NT2/D1 (cell line): Measurements from ENCODE around the gene MAD1L1.

Experiments used
- DNase-seq: peaks from one replicate; pipeline ENCODE4 v3.0.0-alpha.2; 2011; ENCODE audit warnings: low read depth, low spot score
- H3K27me3 ChIP-seq: 2 replicates; pipeline ENCODE4 v1.6.0; 2011; ENCODE audit warnings: mild to moderate bottlenecking; ENCODE audit not compliant: insufficient read length, insufficient read depth
- H3K36me3 ChIP-seq: 2 replicates; pipeline ENCODE4 v1.6.1; 2011; ENCODE audit warnings: mild to moderate bottlenecking, low read length, mixed read lengths; ENCODE audit not compliant: insufficient read depth, insufficient read length
- H3K4me1 ChIP-seq: 2 replicates; pipeline ENCODE4 v1.5.1; 2011; ENCODE audit not compliant: insufficient read depth, insufficient read length
- H3K4me3 ChIP-seq: 2 replicates; pipeline ENCODE4 v1.5.1; 2011; ENCODE audit warnings: low read depth; ENCODE audit not compliant: insufficient read length
- H3K9ac ChIP-seq: 2 replicates; pipeline ENCODE4 v1.6.0; 2011; ENCODE audit warnings: low read depth; ENCODE audit not compliant: insufficient read length
- H3K9me3 ChIP-seq: 2 replicates; pipeline ENCODE4 v1.5.1; 2011; ENCODE audit warnings: mild to moderate bottlenecking, low read length; ENCODE audit not compliant: insufficient read depth
- SUZ12 ChIP-seq: IDR thresholded peaks from 2 replicates; pipeline ENCODE4 v1.6.1; 2011; ENCODE audit not compliant: insufficient read length, insufficient read depth; ENCODE audit errors: extremely low read depth
- YY1 ChIP-seq: IDR thresholded peaks from 2 replicates; pipeline ENCODE4 v1.6.1; 2011; ENCODE audit not compliant: insufficient read length, insufficient read depth
- ZNF274 ChIP-seq: IDR thresholded peaks from 2 replicates; pipeline ENCODE4 v1.6.1; 2011; ENCODE audit warnings: mild to moderate bottlenecking, low read depth, low read length

The MAD1L1 gene

GRCh38 chr7:1910081-1910685 lies 322.6 kb downstream of the MAD1L1 start:
- no peak overlapping the region for H3K4me3 ChIP-seq
- TF ChIP-seq ZNF274, result no peak
- TF ChIP-seq YY1, result no peak
- no peak for TF ChIP-seq SUZ12
- H3K27me3 ChIP-seq, result no peaks in the 10 kb centered on the region
- peaks cover 9% of the 10 kb centered on the region for H3K4me1 ChIP-seq
- H3K9ac ChIP-seq, result no peak overlapping the region
- H3K36me3 ChIP-seq, result peaks cover 8% of the 10 kb centered on the region
- no peak for DNase-seq
- H3K9me3 ChIP-seq, result no peaks in the 10 kb centered on the region

- H3K36me3 ChIP-seq, result peaks cover 8% of the 10 kb centered on the region
- no peak for DNase-seq
These were observed 323.3 kb downstream of the MAD1L1 start for GRCh38 chr7:1909476-1909875.

GRCh38 chr7:1908823-1909420 lies 323.8 kb downstream of the MAD1L1 start:
- Histone ChIP-seq H3K4me1 (peaks cover 3% of the 10 kb centered on the region), H3K4me3 (no peak overlapping the region), H3K9ac (no peak overlapping the region), H3K36me3 (peaks cover 5% of the 10 kb centered on the region), H3K27me3 (no peaks in the 10 kb centered on the region), H3K9me3 (no peaks in the 10 kb centered on the region)
- no peak for TF ChIP-seq YY1
- no peak for TF ChIP-seq ZNF274
- no peak for TF ChIP-seq SUZ12
- no peak for DNase-seq

More at GRCh38 chr7:1909476-1909875, 323.3 kb downstream of the MAD1L1 start:
- H3K27me3 ChIP-seq, result no peaks in the 10 kb centered on the region
- peaks cover 6% of the 10 kb centered on the region for H3K4me1 ChIP-seq
- H3K9me3 ChIP-seq, result no peaks in the 10 kb centered on the region
- no peak overlapping the region for H3K9ac ChIP-seq
- no peak overlapping the region for H3K4me3 ChIP-seq
- TF ChIP-seq ZNF274, result no peak
- no peak for TF ChIP-seq SUZ12
- TF ChIP-seq YY1, result no peak

- Histone ChIP-seq H3K36me3 (peaks cover 3% of the 10 kb centered on the region), H3K9me3 (no peaks in the 10 kb centered on the region), H3K9ac (no peak overlapping the region), H3K4me1 (no peaks in the 10 kb centered on the region), H3K27me3 (no peaks in the 10 kb centered on the region), H3K4me3 (no peak overlapping the region)
- TF ChIP-seq SUZ12 (no peak), ZNF274 (no peak), YY1 (no peak)
- no peak for DNase-seq
These were observed 324.9 kb downstream of the MAD1L1 start for GRCh38 chr7:1907751-1908365.

- Histone ChIP-seq H3K27me3 (no peaks in the 10 kb centered on the region), H3K36me3 (peaks cover 2% of the 10 kb centered on the region)
- no peak for DNase-seq
These were observed 325.6 kb downstream of the MAD1L1 start for GRCh38 chr7:1906988-1907745.

GRCh38 chr7:1906087-1906830 lies 326.5 kb downstream of the MAD1L1 start:
- TF ChIP-seq SUZ12, result no peak
- no peak for TF ChIP-seq YY1
- no peak for TF ChIP-seq ZNF274
- Histone ChIP-seq H3K9ac (peak overlapping the region; percentile 50), H3K9me3 (no peaks in the 10 kb centered on the region), H3K4me3 (no peak overlapping the region), H3K4me1 (no peaks in the 10 kb centered on the region), H3K36me3 (no peaks in the 10 kb centered on the region), H3K27me3 (no peaks in the 10 kb centered on the region)
- DNase-seq, result no peak

More at GRCh38 chr7:1906988-1907745, 325.6 kb downstream of the MAD1L1 start:
- H3K4me1 ChIP-seq, result no peaks in the 10 kb centered on the region
- no peaks in the 10 kb centered on the region for H3K9me3 ChIP-seq
- no peak overlapping the region for H3K9ac ChIP-seq
- H3K4me3 ChIP-seq, result no peak overlapping the region
- TF ChIP-seq SUZ12 (no peak), ZNF274 (no peak)
